B cell (primary cell): ENCODE measurements around the gene PSMB2. TPM values are rescaled to one million over a fixed set of nuclear protein-coding genes. Genes with fewer than 3 reads are reported as not detected.

ENCODE experiments used
- ATAC-seq: fragments of 200-7000 bp; cut with Tn5 transposase; one replicate; pipeline ENCODE4 v1.10.0; 2021; ENCODE audit warnings: low read depth, mild to moderate bottlenecking, moderate number of reproducible peaks, moderate library complexity
- CTCF ChIA-PET: fragments of 350-600 bp; sonication (Branson Sonifier 250); formaldehyde crosslinking; loops from one replicate; lab custom pipeline; 2021; ENCODE audit warnings: antibody characterized with exemption, inconsistent platforms; lab: Charles Lee
- POLR2A ChIA-PET: fragments of 350-600 bp; sonication (Branson Sonifier 250); formaldehyde crosslinking; loops from one replicate; lab custom pipeline; 2021; ENCODE audit warnings: antibody characterized with exemption; lab: Charles Lee
- DNase-seq: peaks from one replicate; pipeline ENCODE4 v3.0.0; 2013
- H2AFZ ChIP-seq: 2 replicates; pipeline ENCODE4 v1.6.1; 2012; ENCODE audit warnings: mild to moderate bottlenecking, low read depth, low read length; ENCODE audit not compliant: insufficient read depth, poor library complexity, severe bottlenecking
- H3K27ac ChIP-seq, 2 donors: 1 replicate in 1 of 2; 2 replicates in 1 of 2; pipeline ENCODE4 v1.5.1; 2012 to 2013; ENCODE audit warnings: low read length in 2 of 2, mild to moderate bottlenecking in 2 of 2, moderate library complexity in 1 of 2
- H3K27me3 ChIP-seq, 4 experiments: fragments of 200-600 bp in 1 of 4; sonication (generic) in 1 of 4; replicated peaks in 1 of 4; 1 replicate in 2 of 4; 2 replicates in 2 of 4; pipeline versions ENCODE4 v1.6.1 to v1.7.0; 2013 to 2016; ENCODE audit warnings: low read length in 3 of 4, mild to moderate bottlenecking in 2 of 4, mixed read lengths in 1 of 4, moderate library complexity in 1 of 4; ENCODE audit not compliant: insufficient read depth in 4 of 4, control insufficient read depth in 3 of 4; ENCODE audit errors: control extremely low read depth in 1 of 4
- H3K36me3 ChIP-seq, 2 experiments: replicated peaks in 1 of 2; 1 replicate in 1 of 2; 2 replicates in 1 of 2; pipeline versions ENCODE4 v1.6.1 to v1.7.1; 2013; ENCODE audit warnings: low read length in 1 of 2; ENCODE audit not compliant: insufficient read depth in 2 of 2, control insufficient read depth in 1 of 2; ENCODE audit errors: control extremely low read depth in 1 of 2, extremely low read depth in 1 of 2
- H3K4me1 ChIP-seq, 2 donors: fragments of 200-600 bp in 1 of 2; sonication (generic) in 1 of 2; 1 replicate in 1 of 2; 2 replicates in 1 of 2; pipeline versions ENCODE4 v1.5.1 to v1.6.1; 2013 to 2017; ENCODE audit warnings: low read length in 2 of 2; ENCODE audit not compliant: control insufficient read depth in 2 of 2, insufficient read depth in 2 of 2
- H3K4me2 ChIP-seq: replicated peaks from 2 replicates; pipeline ENCODE3; 2012; ENCODE audit warnings: mild to moderate bottlenecking, low read depth, low read length; ENCODE audit not compliant: poor library complexity, severe bottlenecking
- H3K4me3 ChIP-seq, 5 experiments: fragments of 200-600 bp in 1 of 5; sonication (generic) in 1 of 5; 1 replicate in 3 of 5; 2 replicates in 2 of 5; pipeline versions ENCODE4 v1.5.1 to v1.7.0; 2011 to 2016; ENCODE audit warnings: low read length in 4 of 5, mild to moderate bottlenecking in 4 of 5, low read depth in 2 of 5, control low read depth in 1 of 5, moderate library complexity in 1 of 5; ENCODE audit not compliant: insufficient read depth in 1 of 5; ENCODE audit errors: control extremely low read depth in 1 of 5, extremely low read depth in 1 of 5
- H3K79me2 ChIP-seq: fragments of 200-600 bp; sonication (generic); one replicate; pipeline ENCODE4 v1.6.0; 2016; ENCODE audit warnings: low read length; ENCODE audit not compliant: control insufficient read depth, insufficient read depth
- H3K9ac ChIP-seq: fragments of 200-600 bp; sonication (generic); 2 replicates; pipeline ENCODE4 v1.6.1; 2017; ENCODE audit warnings: mild to moderate bottlenecking, low read length, moderate library complexity
- H3K9me3 ChIP-seq, 3 donors: one replicate each; pipeline versions ENCODE4 v1.6.1 to v1.7.1; 2013; ENCODE audit warnings: low read length in 2 of 3; ENCODE audit not compliant: control insufficient read depth in 2 of 3, insufficient read depth in 1 of 3; ENCODE audit errors: control extremely low read depth in 1 of 3
- H4K20me1 ChIP-seq: 2 replicates; pipeline ENCODE4 v1.6.0; 2012; ENCODE audit warnings: mild to moderate bottlenecking, low read length; ENCODE audit not compliant: insufficient read depth, control insufficient read depth, poor library complexity, severe bottlenecking
- H3K27ac Mint-ChIP-seq: one replicate; pipeline ENCODE4 v1.8.0; 2021; ENCODE audit warnings: mixed read lengths
- H3K27me3 Mint-ChIP-seq: one replicate; pipeline ENCODE4 v1.8.0; 2021; ENCODE audit warnings: mixed read lengths
- H3K4me1 Mint-ChIP-seq: one replicate; pipeline ENCODE4 v1.8.0; 2021; ENCODE audit warnings: mixed read lengths
- H3K4me3 Mint-ChIP-seq: one replicate; pipeline ENCODE4 v1.8.0; 2021; ENCODE audit warnings: mixed read lengths
- H3K9me3 Mint-ChIP-seq: one replicate; pipeline ENCODE4 v1.8.0; 2022; ENCODE audit warnings: mixed read lengths; ENCODE audit not compliant: insufficient read depth
- CTCF ChIP-seq: fragments of 200-600 bp; IDR thresholded peaks from one replicate; pipeline ENCODE4 v1.8.0; 2022; ENCODE audit warnings: antibody characterized with exemption, mild to moderate bottlenecking
- EZH2 ChIP-seq: IDR thresholded peaks from 2 replicates; pipeline ENCODE4 v1.6.1; 2012; ENCODE audit warnings: borderline replicate concordance, low read depth, mild to moderate bottlenecking, moderate library complexity, low read length; ENCODE audit not compliant: insufficient read depth, poor library complexity, severe bottlenecking
- WGBS: methylation state at CpG from one replicate; pipeline ENCODE4 v1.1.5; 2013; ENCODE audit warnings: missing lambda C conversion rate; ENCODE audit not compliant: insufficient coverage; 5-methylcytosine and 5-hydroxymethylcytosine counted together
- intact Hi-C: fragments of 100-400 bp; cut with micrococcal nuclease; formaldehyde crosslinking; loops from one replicate; pipeline ENCODE4 v1.10.0; 2022
- polyA plus RNA-seq: library from polyadenylated mRNA; depleted of rRNA; stranded (reverse); fragments of >200 nt; gene quantifications from 2 replicates; pipeline ENCODE4 v1.2.3, GENCODE V29; 2012
- total RNA-seq, 2 donors: library from RNA; stranded (reverse); fragments of 120-200 nt in 1 of 2; gene quantifications; 1 replicate in 1 of 2; 2 replicates in 1 of 2; pipeline versions ENCODE4 v1.2.3 to v1.2.4, GENCODE V29; 2013 to 2022

PSMB2 gene
- total and polyA plus RNA-seq, 2 donors (not counting 1 experiment from before 2014, with no cell fraction given): 20.5 to 26.2 TPM

- ChIA-PET POLR2A (no interaction called here), CTCF (interaction anchor here (0.6 to 10.5 kb wide), 38 partner anchors 9 to 257 kb away, joined by 3 to 126 read pairs (median 4); partner anchors contain the start of genes C1orf216, CLSPN, KIAA0319L and NCDN)
- peak; percentile 77 for DNase-seq
- Histone ChIP-seq H3K9me3 (no peaks in the 10 kb centered on the region), H3K4me2 (no peak overlapping the region), H3K79me2 (no peaks in the 10 kb centered on the region), H3K9ac (no peak overlapping the region), H2AFZ (no peak overlapping the region), H3K4me3 (no peak overlapping the region), H3K27ac (no peak overlapping the region), H3K4me1 (peaks cover 6 to 8% of the 10 kb centered on the region in 2 donors), H3K36me3 (peaks cover 0 to 5% of the 10 kb centered on the region in 2 experiments), H3K27me3 (peaks cover 0 to 13% (median 6%) of the 10 kb centered on the region in 4 experiments), H4K20me1 (peaks cover 7% of the 10 kb centered on the region)
- Mint-ChIP-seq H3K27me3 (peaks cover 17% of the 10 kb centered on the region), H3K4me1 (peaks cover 15% of the 10 kb centered on the region), H3K4me3 (no peak overlapping the region), H3K9me3 (no peaks in the 10 kb centered on the region), H3K27ac (no peak overlapping the region)
- ATAC-seq: peak; percentile 77
- TF ChIP-seq EZH2: no peak
- peak; percentile 91 for TF ChIP-seq CTCF
- 14% methylated on average over 2 of the region's 4 CpGs for WGBS
- intact Hi-C loops: loop anchor here (1.0 kb wide), 4 partner anchors 146 to 205 kb away; no protein-coding TSS in a partner anchor
Observed at GRCh38 chr1:35568975-35569395, 72.3 kb downstream of the PSMB2 start.

GRCh38 chr1:35567947-35568558 is 73.3 kb downstream of the PSMB2 start:
- ATAC-seq (no peak), DNase-seq (no peak)
- peaks cover 7% of the 10 kb centered on the region for H4K20me1 ChIP-seq
- H3K79me2 ChIP-seq: no peaks in the 10 kb centered on the region
- no peak overlapping the region for H3K9ac ChIP-seq
- CTCF ChIA-PET: interaction anchor here (0.7 to 10.5 kb wide), 28 partner anchors 8 to 258 kb away, joined by 3 to 126 read pairs (median 6); partner anchors contain the start of genes C1orf216, CLSPN, KIAA0319L and NCDN
- no peaks in the 10 kb centered on the region for H3K9me3 Mint-ChIP-seq
- peaks cover 0 to 7% (median 3%) of the 10 kb centered on the region in 4 experiments for H3K27me3 ChIP-seq
- H3K4me1 ChIP-seq: peaks cover 0 to 2% of the 10 kb centered on the region in 2 donors
- H3K4me1 Mint-ChIP-seq: peaks cover 13% of the 10 kb centered on the region
- peaks cover 0 to 5% of the 10 kb centered on the region in 2 experiments for H3K36me3 ChIP-seq
- no peak overlapping the region for H2AFZ ChIP-seq
- WGBS: 95% methylated on average over 9 of the region's 9 CpGs
- intact Hi-C loops: no loop called here
- POLR2A ChIA-PET: interaction anchor here (0.6 to 0.7 kb wide), 2 partner anchors 11 to 262 kb away, joined by 3 to 11 read pairs; partner anchors contain the start of gene KIAA0319L
- no peak overlapping the region for H3K4me2 ChIP-seq
- no peaks in the 10 kb centered on the region for H3K9me3 ChIP-seq
- no peak overlapping the region for H3K27ac Mint-ChIP-seq
- no peak overlapping the region for H3K4me3 Mint-ChIP-seq
- no peak overlapping the region for H3K4me3 ChIP-seq
- TF ChIP-seq EZH2 (no peak), CTCF (no peak)
- H3K27me3 Mint-ChIP-seq: peaks cover 17% of the 10 kb centered on the region
- no peak overlapping the region for H3K27ac ChIP-seq
